Naive B cell (primary cell): Measurements from ENCODE around the gene OR10P1. TPM values are rescaled to one million over a fixed set of nuclear protein-coding genes. Genes with fewer than 3 reads are reported as not detected.

Experiments
- ATAC-seq, 2 donors: fragments of 150-1000 bp; cut with Tn5 transposase; 2 replicates each; pipeline ENCODE4 v1.10.0; 2021; ENCODE audit warnings: low read depth in 2 of 2, mild to moderate bottlenecking in 2 of 2, moderate library complexity in 2 of 2
- DNase-seq: peaks from one replicate; pipeline ENCODE4 v3.0.0; 2022
- H3K27ac Mint-ChIP-seq, 6 donors: one replicate each; pipeline ENCODE4 v1.8.0; 2020 to 2022; ENCODE audit warnings: mild to moderate bottlenecking in 6 of 6, mixed read lengths in 6 of 6, moderate library complexity in 5 of 6, inconsistent platforms in 2 of 6
- H3K27me3 Mint-ChIP-seq, 3 donors: one replicate each; pipeline ENCODE4 v1.8.0; 2021 to 2022; ENCODE audit warnings: mixed read lengths in 3 of 3, mild to moderate bottlenecking in 1 of 3
- H3K36me3 Mint-ChIP-seq, 2 donors: one replicate each; pipeline ENCODE4 v1.8.0; 2020 to 2022; ENCODE audit warnings: mixed read lengths in 2 of 2, inconsistent platforms in 1 of 2, mild to moderate bottlenecking in 1 of 2
- H3K4me1 Mint-ChIP-seq, 3 donors: one replicate each; pipeline ENCODE4 v1.8.0; 2020 to 2022; ENCODE audit warnings: mixed read lengths in 3 of 3, inconsistent platforms in 1 of 3, mild to moderate bottlenecking in 1 of 3, moderate library complexity in 1 of 3
- H3K4me3 Mint-ChIP-seq, 8 donors: one replicate each; pipeline ENCODE4 v1.8.0; 2020 to 2022; ENCODE audit warnings: mild to moderate bottlenecking in 8 of 8, mixed read lengths in 8 of 8, moderate library complexity in 8 of 8, inconsistent platforms in 2 of 8
- H3K9me3 Mint-ChIP-seq, 7 donors: one replicate each; pipeline ENCODE4 v1.8.0; 2020 to 2022; ENCODE audit warnings: mixed read lengths in 7 of 7, mild to moderate bottlenecking in 5 of 7, inconsistent platforms in 2 of 7, moderate library complexity in 1 of 7
- polyA plus RNA-seq, 6 donors: library from polyadenylated mRNA; unstranded; fragments of 300-500 nt; fragmentation: Illumina TruSeq; gene quantifications; one replicate each; pipeline ENCODE4 v1.2.3, GENCODE V29; 2021; ENCODE audit warnings: low read depth in 6 of 6

Gene OR10P1
- polyA plus RNA-seq, 6 donors from 2014 or later, result not detected

GRCh38 chr12:55681142-55682077 is 44.7 kb downstream of the OR10P1 start:
- Mint-ChIP-seq H3K4me3 (peak overlapping the region; percentile 49 to 93 (median 76)), H3K36me3 (no peaks in the 10 kb centered on the region), H3K9me3 (no peaks in the 10 kb centered on the region), H3K4me1 (peaks cover 33 to 46% (median 35%) of the 10 kb centered on the region in 3 donors), H3K27ac (peak overlapping the region in 4 of 6 donors; percentile 32 to 91 (median 81)), H3K27me3 (no peaks in the 10 kb centered on the region)
- ATAC-seq, result peak; percentile 41 to 58
- no peak for DNase-seq

- H3K27ac Mint-ChIP-seq, result peak overlapping the region in 5 of 6 donors; percentile 32 to 93 (median 83)
- DNase-seq, result peak; percentile 9
- no peaks in the 10 kb centered on the region for H3K36me3 Mint-ChIP-seq
- H3K9me3 Mint-ChIP-seq, result no peaks in the 10 kb centered on the region
- ATAC-seq, result peak; percentile 70
- H3K4me3 Mint-ChIP-seq, result peak overlapping the region; percentile 49 to 93 (median 76)
- no peaks in the 10 kb centered on the region for H3K27me3 Mint-ChIP-seq
- peaks cover 33 to 50% (median 40%) of the 10 kb centered on the region in 3 donors for H3K4me1 Mint-ChIP-seq
Observed at GRCh38 chr12:55682087-55682796, 45.5 kb downstream of the OR10P1 start.

- peak overlapping the region in 5 of 8 donors; percentile 5 to 67 (median 57) for H3K4me3 Mint-ChIP-seq
- H3K27me3 Mint-ChIP-seq, result no peaks in the 10 kb centered on the region
Observed at GRCh38 chr12:55683676-55684075, 47.0 kb downstream of the OR10P1 start.

GRCh38 chr12:55684761-55685370 is 48.2 kb downstream of the OR10P1 start:
- Mint-ChIP-seq H3K4me1 (peaks cover 33 to 57% (median 40%) of the 10 kb centered on the region in 3 donors), H3K27ac (peak overlapping the region in 1 of 6 donors; percentile 26), H3K9me3 (no peaks in the 10 kb centered on the region), H3K4me3 (no peak overlapping the region), H3K36me3 (no peaks in the 10 kb centered on the region), H3K27me3 (no peaks in the 10 kb centered on the region)
- DNase-seq (no peak), ATAC-seq (no peak)

More at GRCh38 chr12:55683676-55684075, 47.0 kb downstream of the OR10P1 start:
- no peaks in the 10 kb centered on the region for H3K36me3 Mint-ChIP-seq
- peak overlapping the region in 1 of 6 donors; percentile 69 for H3K27ac Mint-ChIP-seq
- H3K4me1 Mint-ChIP-seq, result peaks cover 33 to 57% (median 40%) of the 10 kb centered on the region in 3 donors
- ATAC-seq (no peak), DNase-seq (no peak)
- no peaks in the 10 kb centered on the region for H3K9me3 Mint-ChIP-seq

- peaks cover 31 to 56% (median 40%) of the 10 kb centered on the region in 3 donors for H3K4me1 Mint-ChIP-seq
- DNase-seq (no peak), ATAC-seq (no peak)
- H3K27me3 Mint-ChIP-seq, result no peaks in the 10 kb centered on the region
- no peaks in the 10 kb centered on the region for H3K36me3 Mint-ChIP-seq
- no peak overlapping the region for H3K4me3 Mint-ChIP-seq
- H3K9me3 Mint-ChIP-seq, result no peaks in the 10 kb centered on the region
- peak overlapping the region in 1 of 6 donors; percentile 65 for H3K27ac Mint-ChIP-seq
Observed at GRCh38 chr12:55685671-55686070, 49.0 kb downstream of the OR10P1 start.

GRCh38 chr12:55686366-55687010 is 49.8 kb downstream of the OR10P1 start:
- no peak overlapping the region for H3K27ac Mint-ChIP-seq
- no peaks in the 10 kb centered on the region for H3K27me3 Mint-ChIP-seq
- DNase-seq (no peak), ATAC-seq (no peak)
- no peaks in the 10 kb centered on the region for H3K9me3 Mint-ChIP-seq
- peak overlapping the region in 1 of 8 donors; percentile 63 for H3K4me3 Mint-ChIP-seq
- H3K4me1 Mint-ChIP-seq, result peaks cover 23 to 48% (median 32%) of the 10 kb centered on the region in 3 donors
- H3K36me3 Mint-ChIP-seq, result no peaks in the 10 kb centered on the region

Other genes with a start within 250 kb of the OR10P1 start
- gene OR6C65, start 236.4 kb upstream of the OR10P1 start, polyA plus RNA-seq, result not detected
- not detected for gene OR6C76, start 210.6 kb upstream of the OR10P1 start, polyA plus RNA-seq
- not detected for gene OR6C2, start 192.8 kb upstream of the OR10P1 start, polyA plus RNA-seq
- gene OR6C70, start 166.8 kb upstream of the OR10P1 start, polyA plus RNA-seq, result not detected
- not detected for gene OR6C68, start 144.5 kb upstream of the OR10P1 start, polyA plus RNA-seq
- not detected for gene OR6C4, start 87.3 kb upstream of the OR10P1 start, polyA plus RNA-seq
- not detected for gene OR2AP1, start 64.4 kb upstream of the OR10P1 start, polyA plus RNA-seq
- under 1 TPM in 2 of 6 donors, not detected in 4; 0.14 to 0.36 TPM for gene ITGA7, start 71.0 kb downstream of the OR10P1 start, polyA plus RNA-seq
- 100 to 1,000 TPM; 152 to 259 (median 180) TPM for gene BLOC1S1, start 79.2 kb downstream of the OR10P1 start, polyA plus RNA-seq
- gene RDH5, start 83.5 kb downstream of the OR10P1 start, polyA plus RNA-seq, result 1 to 10 TPM in 3 of 6 donors, under 1 TPM in 2, not detected in 1; 0.61 to 3.1 (median 1.3) TPM
- 100 to 1,000 TPM; 115 to 150 (median 142) TPM for gene CD63, start 92.1 kb downstream of the OR10P1 start, polyA plus RNA-seq
- gene GDF11, start 106.2 kb downstream of the OR10P1 start, polyA plus RNA-seq, result 1 to 10 TPM in 3 of 6 donors, under 1 TPM in 3; 0.40 to 1.4 (median 0.83) TPM
- 100 to 1,000 TPM in 4 of 6 donors, 10 to 100 TPM in 2; 92.8 to 128 (median 106) TPM for gene SARNP, start 180.8 kb downstream of the OR10P1 start, polyA plus RNA-seq
- gene ORMDL2, start 181.1 kb downstream of the OR10P1 start, polyA plus RNA-seq, result 100 to 1,000 TPM in 3 of 6 donors, 10 to 100 TPM in 3; 73.9 to 114 (median 98.1) TPM
- gene DNAJC14, start 192.7 kb downstream of the OR10P1 start, polyA plus RNA-seq, result 10 to 100 TPM; 29.0 to 46.9 (median 37.4) TPM
- gene MMP19, start 206.0 kb downstream of the OR10P1 start, polyA plus RNA-seq, result under 1 TPM in 1 of 6 donors, not detected in 5; 0.21 TPM